Measurements from ENCODE around the gene CUEDC1. TPM values are rescaled to one million over a fixed set of nuclear protein-coding genes. Genes with fewer than 3 reads are reported as not detected.

CUEDC1 gene
- total RNA-seq, 4 donors from 2014 or later, result 20.2 to 27.3 (median 24.6) TPM

GRCh38 chr17:57868910-57869616 is 86.1 kb downstream of the CUEDC1 start:
- WGBS, 2 donors (ENCODE audit: low coverage in 1 of 2), result 57 to 80% methylated on average over 2 to 13 of the region's 13 CpGs
- Histone ChIP-seq H3K36me3 (no peaks in the 10 kb centered on the region), H3K27ac (peak overlapping the region; percentile 78 to 92 (median 84)), H3K27me3 (no peaks in the 10 kb centered on the region), H3K4me1 (peaks cover 29 to 44% (median 34%) of the 10 kb centered on the region in 4 donors), H3K4me3 (no peak overlapping the region), H3K9me3 (no peaks in the 10 kb centered on the region)
- in situ Hi-C loops (cut with MboI; ENCODE audit: low pct_ligation_motif_present in 1 of 4, low pct_unique_long_range_greater_than_20kb in 1 of 4, low sequenced_read_pairs in 3 of 4) (loop anchor here in 2 of 4 donors (25.0 kb wide), 2 partner anchors 218 to 243 kb away; partner anchors contain the start of gene DYNLL2 (in 1 of the 2)), intact Hi-C loops (cut with DNase I; ENCODE audit: low total_unique reads) (no loop called here)
- TF ChIP-seq EP300 (IDR thresholded peaks at IDR 0.05; ENCODE audit: low read depth), result no peak
- TF ChIP-seq CTCF (IDR thresholded peaks at IDR 0.05), result no peak
- TF ChIP-seq POLR2A (IDR thresholded peaks at IDR 0.05), result no peak
- no peak for TF ChIP-seq POLR2AphosphoS5 (IDR thresholded peaks at IDR 0.05)
- DNase-seq, result no peak

GRCh38 chr17:57868007-57868909 is 87.0 kb downstream of the CUEDC1 start:
- in situ Hi-C loops (cut with MboI; ENCODE audit: low pct_ligation_motif_present in 1 of 4, low pct_unique_long_range_greater_than_20kb in 1 of 4, low sequenced_read_pairs in 3 of 4) (loop anchor here in 2 of 4 donors (25.0 kb wide), 2 partner anchors 219 to 244 kb away; partner anchors contain the start of gene DYNLL2 (in 1 of the 2)), intact Hi-C loops (cut with DNase I; ENCODE audit: low total_unique reads) (no loop called here)
- H3K4me3 ChIP-seq, result no peak overlapping the region
- H3K27me3 ChIP-seq, result no peaks in the 10 kb centered on the region
- H3K9me3 ChIP-seq, result no peaks in the 10 kb centered on the region
- WGBS, 2 donors (ENCODE audit: low coverage in 1 of 2), result 42 to 60% methylated on average over 5 to 23 of the region's 23 CpGs
- H3K27ac ChIP-seq, result peak overlapping the region; percentile 78 to 92 (median 84)
- peak; percentile 65 for DNase-seq
- H3K36me3 ChIP-seq, result no peaks in the 10 kb centered on the region
- peaks cover 21 to 36% (median 26%) of the 10 kb centered on the region in 4 donors for H3K4me1 ChIP-seq
- TF ChIP-seq POLR2AphosphoS5 (IDR thresholded peaks at IDR 0.05) (peak; percentile 11 to 56 (median 43)), EP300 (IDR thresholded peaks at IDR 0.05; ENCODE audit: low read depth) (no peak), CTCF (IDR thresholded peaks at IDR 0.05) (peak; percentile 19 to 48 (median 32))

GRCh38 chr17:57867126-57867525 is 88.1 kb downstream of the CUEDC1 start:
- H3K27me3 ChIP-seq, result no peaks in the 10 kb centered on the region
- no peak for DNase-seq
- no peak overlapping the region for H3K4me3 ChIP-seq
- intact Hi-C loops (cut with DNase I; ENCODE audit: low total_unique reads) (no loop called here), in situ Hi-C loops (cut with MboI; ENCODE audit: low pct_ligation_motif_present in 1 of 4, low pct_unique_long_range_greater_than_20kb in 1 of 4, low sequenced_read_pairs in 3 of 4) (loop anchor here in 2 of 4 donors (25.0 kb wide), 2 partner anchors 220 to 245 kb away; partner anchors contain the start of gene DYNLL2 (in 1 of the 2))
- 96% methylated on average over 10 of the region's 10 CpGs; no CpG with 5 or more reads in 1 of the 2 donors for WGBS, 2 donors (ENCODE audit: low coverage in 1 of 2)
- peaks cover 25 to 36% (median 30%) of the 10 kb centered on the region in 4 donors for H3K4me1 ChIP-seq
- H3K36me3 ChIP-seq, result no peaks in the 10 kb centered on the region
- no peak for TF ChIP-seq CTCF (IDR thresholded peaks at IDR 0.05)
- no peak for TF ChIP-seq POLR2AphosphoS5 (IDR thresholded peaks at IDR 0.05)
- TF ChIP-seq EP300 (IDR thresholded peaks at IDR 0.05; ENCODE audit: low read depth), result no peak
- TF ChIP-seq POLR2A (IDR thresholded peaks at IDR 0.05), result no peak
- peak overlapping the region; percentile 78 to 92 (median 84) for H3K27ac ChIP-seq
- no peaks in the 10 kb centered on the region for H3K9me3 ChIP-seq

GRCh38 chr17:57866723-57867122 is 88.5 kb downstream of the CUEDC1 start:
- no peaks in the 10 kb centered on the region for H3K9me3 ChIP-seq
- no peaks in the 10 kb centered on the region for H3K27me3 ChIP-seq
- H3K4me1 ChIP-seq, result peaks cover 25 to 37% (median 33%) of the 10 kb centered on the region in 4 donors
- intact Hi-C loops (cut with DNase I; ENCODE audit: low total_unique reads) (no loop called here), in situ Hi-C loops (cut with MboI; ENCODE audit: low pct_ligation_motif_present in 1 of 4, low pct_unique_long_range_greater_than_20kb in 1 of 4, low sequenced_read_pairs in 3 of 4) (loop anchor here in 2 of 4 donors (25.0 kb wide), 2 partner anchors 221 to 246 kb away; partner anchors contain the start of gene DYNLL2 (in 1 of the 2))
- H3K4me3 ChIP-seq, result no peak overlapping the region
- H3K27ac ChIP-seq, result peak overlapping the region in 3 of 4 donors; percentile 78 to 92 (median 85)
- TF ChIP-seq POLR2A (IDR thresholded peaks at IDR 0.05), result no peak
- TF ChIP-seq CTCF (IDR thresholded peaks at IDR 0.05), result no peak
- no peak for TF ChIP-seq POLR2AphosphoS5 (IDR thresholded peaks at IDR 0.05)
- no peak for TF ChIP-seq EP300 (IDR thresholded peaks at IDR 0.05; ENCODE audit: low read depth)
- H3K36me3 ChIP-seq, result no peaks in the 10 kb centered on the region
- DNase-seq, result no peak
- WGBS, 2 donors (ENCODE audit: low coverage in 1 of 2), result 97% methylated on average over 5 of the region's 5 CpGs; no CpG with 5 or more reads in 1 of the 2 donors

All from transverse colon (tissue), 4 donors.